Lower lobe of right lung (tissue), 2 donors: ENCODE data around the gene SLC6A6. TPM values are rescaled to one million over a fixed set of nuclear protein-coding genes. Genes with fewer than 3 reads are reported as not detected.

ENCODE experiments used
- ATAC-seq, 2 donors: fragments of 200-7000 bp; cut with Tn5 transposase; one replicate each; pipeline ENCODE4 v1.9.1; 2020 to 2022; ENCODE audit warnings: mild to moderate bottlenecking in 2 of 2, moderate library complexity in 2 of 2
- DNase-seq: peaks from one replicate; pipeline ENCODE4 v3.0.0-alpha.2; 2020
- H3K27ac ChIP-seq: fragments of 200-600 bp; one replicate; pipeline ENCODE4 v1.8.0; 2022
- H3K27me3 ChIP-seq: fragments of 200-600 bp; one replicate; pipeline ENCODE4 v1.8.0; 2022; ENCODE audit warnings: low read depth
- H3K36me3 ChIP-seq: fragments of 200-600 bp; one replicate; pipeline ENCODE4 v1.8.0; 2022; ENCODE audit warnings: mild to moderate bottlenecking
- H3K4me1 ChIP-seq: fragments of 200-600 bp; one replicate; pipeline ENCODE4 v1.8.0; 2022
- H3K4me3 ChIP-seq: fragments of 200-600 bp; one replicate; pipeline ENCODE4 v1.8.0; 2022; ENCODE audit warnings: mild to moderate bottlenecking
- H3K9me3 ChIP-seq: fragments of 200-600 bp; one replicate; pipeline ENCODE4 v1.8.0; 2022
- intact Hi-C: fragments of 100-400 bp; cut with DNase I; formaldehyde crosslinking; loops from one replicate; pipeline ENCODE4 v1.11.0; 2022
- total RNA-seq: library from RNA; stranded (reverse); fragmentation: NEBNext Ultra II Directional; extraction: Animal tissue kit (Norgen Biotek cat#: 25700); gene quantifications from one replicate; pipeline ENCODE4 v1.2.1, GENCODE V29; 2021
- TF ChIP-seq, protein P1 (sequence below): fragments of 200-600 bp; IDR thresholded peaks from one replicate; pipeline ENCODE4 v1.8.0; 2022; ENCODE audit warnings: antibody characterized with exemption, mild to moderate bottlenecking
- donor health status: DM: no; HTN: yes; CAD: no; lungs with severe emphysema.

Gene SLC6A6
- total RNA-seq, 1 donor from 2014 or later: 84.0 TPM

DNA sequence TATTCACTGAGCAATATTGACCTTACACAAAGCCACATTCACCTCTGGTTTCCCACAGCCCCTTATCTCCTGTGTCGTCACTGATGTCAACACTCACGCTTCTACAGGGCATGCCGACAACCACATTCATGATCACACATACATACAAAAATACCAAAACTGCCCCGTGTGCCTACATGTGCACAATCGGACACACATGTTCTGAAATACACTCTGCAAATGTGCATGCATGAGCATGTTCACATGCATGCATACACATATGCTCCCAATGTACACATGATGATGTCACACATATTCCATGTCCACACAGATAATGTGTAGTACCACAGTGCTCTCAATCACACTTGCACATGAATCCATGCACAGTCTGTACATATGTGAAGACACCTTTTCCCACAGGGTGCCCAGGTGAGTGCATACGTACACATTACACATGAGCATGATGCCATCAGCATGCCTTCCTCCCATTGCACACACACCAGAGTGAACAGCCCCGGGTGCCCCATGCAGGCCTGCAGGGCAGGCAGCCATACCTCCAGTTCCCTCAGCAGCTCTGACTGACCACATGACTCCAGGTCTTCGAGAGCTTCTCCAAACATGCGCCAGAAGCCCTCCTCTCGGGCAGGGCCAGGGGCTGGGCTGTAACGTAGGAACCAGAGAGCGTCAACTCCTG, 100.8 kb downstream of the SLC6A6 start:
- TF ChIP-seq, protein P1, sequence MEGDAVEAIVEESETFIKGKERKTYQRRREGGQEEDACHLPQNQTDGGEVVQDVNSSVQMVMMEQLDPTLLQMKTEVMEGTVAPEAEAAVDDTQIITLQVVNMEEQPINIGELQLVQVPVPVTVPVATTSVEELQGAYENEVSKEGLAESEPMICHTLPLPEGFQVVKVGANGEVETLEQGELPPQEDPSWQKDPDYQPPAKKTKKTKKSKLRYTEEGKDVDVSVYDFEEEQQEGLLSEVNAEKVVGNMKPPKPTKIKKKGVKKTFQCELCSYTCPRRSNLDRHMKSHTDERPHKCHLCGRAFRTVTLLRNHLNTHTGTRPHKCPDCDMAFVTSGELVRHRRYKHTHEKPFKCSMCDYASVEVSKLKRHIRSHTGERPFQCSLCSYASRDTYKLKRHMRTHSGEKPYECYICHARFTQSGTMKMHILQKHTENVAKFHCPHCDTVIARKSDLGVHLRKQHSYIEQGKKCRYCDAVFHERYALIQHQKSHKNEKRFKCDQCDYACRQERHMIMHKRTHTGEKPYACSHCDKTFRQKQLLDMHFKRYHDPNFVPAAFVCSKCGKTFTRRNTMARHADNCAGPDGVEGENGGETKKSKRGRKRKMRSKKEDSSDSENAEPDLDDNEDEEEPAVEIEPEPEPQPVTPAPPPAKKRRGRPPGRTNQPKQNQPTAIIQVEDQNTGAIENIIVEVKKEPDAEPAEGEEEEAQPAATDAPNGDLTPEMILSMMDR: no peak
- DNase-seq: no peak
- intact Hi-C loops: no loop called here
- no peak for ATAC-seq
- Histone ChIP-seq H3K36me3 (no peaks in the 10 kb centered on the region), H3K27me3 (no peaks in the 10 kb centered on the region), H3K4me1 (no peaks in the 10 kb centered on the region), H3K27ac (no peak overlapping the region), H3K9me3 (peaks cover 20% of the 10 kb centered on the region), H3K4me3 (no peak overlapping the region)

DNA sequence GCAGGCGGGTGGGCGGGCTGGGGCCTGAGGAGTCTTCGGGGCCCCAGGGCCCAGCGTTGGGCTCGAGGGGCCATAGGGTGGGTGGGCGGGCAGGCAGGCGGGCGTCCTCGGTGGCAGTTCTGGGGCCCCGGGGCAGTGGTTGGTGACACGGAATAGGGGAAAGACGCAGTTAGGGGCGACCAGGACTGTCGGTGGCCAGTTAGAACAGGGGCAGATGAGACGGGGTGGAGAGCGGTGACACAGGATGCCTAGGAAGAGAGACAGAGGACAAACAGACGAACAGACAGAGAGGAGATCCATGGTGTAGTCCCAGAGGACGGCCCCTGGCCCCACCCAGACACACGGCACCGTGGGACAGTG, 101.3 kb downstream of the SLC6A6 start:
- intact Hi-C loops: no loop called here
- Histone ChIP-seq H3K4me1 (no peaks in the 10 kb centered on the region), H3K36me3 (no peaks in the 10 kb centered on the region), H3K4me3 (no peak overlapping the region), H3K27me3 (no peaks in the 10 kb centered on the region), H3K9me3 (peaks cover 20% of the 10 kb centered on the region), H3K27ac (no peak overlapping the region)
- no peak for ATAC-seq
- DNase-seq: no peak
- TF ChIP-seq, protein P1: no peak

DNA sequence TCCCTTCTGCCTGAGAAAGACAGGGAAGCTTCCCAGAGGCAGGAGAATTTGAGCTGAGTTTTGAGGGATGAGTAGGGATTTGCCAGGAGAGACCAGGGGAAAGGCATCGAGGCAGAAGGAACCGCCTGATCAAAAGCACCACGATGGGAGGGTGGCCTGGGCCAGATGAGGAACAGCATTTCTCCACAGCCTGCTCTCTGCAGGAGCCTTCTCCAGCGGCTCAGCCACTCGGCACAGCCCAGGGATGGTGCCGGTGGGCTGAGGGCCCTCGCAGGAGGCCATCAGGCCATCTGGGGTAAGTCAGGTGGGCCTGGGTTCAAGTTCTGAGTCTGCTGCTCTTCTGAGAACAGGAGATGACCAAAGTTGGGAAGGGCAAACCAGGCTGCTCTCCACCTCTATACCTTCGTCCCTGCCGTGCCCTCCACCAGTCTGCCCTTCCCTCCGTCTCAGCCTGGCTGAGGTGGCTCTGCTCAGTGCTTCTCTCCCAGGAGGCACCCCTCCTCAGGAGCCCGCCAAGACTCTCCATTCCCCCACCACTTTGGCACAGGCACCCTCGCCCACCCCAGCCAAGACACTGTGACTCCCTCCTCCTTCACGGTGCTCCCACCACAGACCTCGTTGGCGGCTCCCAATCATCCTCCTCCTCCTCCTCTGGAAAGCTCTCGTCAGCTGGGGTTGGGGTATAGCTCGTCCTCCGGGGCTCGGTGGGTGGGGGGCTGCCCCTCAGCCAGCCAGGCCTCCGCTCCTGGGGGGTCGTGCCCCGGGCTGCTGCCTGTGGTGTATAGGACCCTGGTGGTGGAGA, 102.8 kb downstream of the SLC6A6 start:
- ATAC-seq: no peak
- TF ChIP-seq, protein P1: no peak
- intact Hi-C loops: no loop called here
- H3K27ac ChIP-seq: no peak overlapping the region
- H3K27me3 ChIP-seq: no peaks in the 10 kb centered on the region
- no peaks in the 10 kb centered on the region for H3K4me1 ChIP-seq
- no peak overlapping the region for H3K4me3 ChIP-seq
- H3K9me3 ChIP-seq: peaks cover 20% of the 10 kb centered on the region
- no peak for DNase-seq
- H3K36me3 ChIP-seq: no peaks in the 10 kb centered on the region

DNA sequence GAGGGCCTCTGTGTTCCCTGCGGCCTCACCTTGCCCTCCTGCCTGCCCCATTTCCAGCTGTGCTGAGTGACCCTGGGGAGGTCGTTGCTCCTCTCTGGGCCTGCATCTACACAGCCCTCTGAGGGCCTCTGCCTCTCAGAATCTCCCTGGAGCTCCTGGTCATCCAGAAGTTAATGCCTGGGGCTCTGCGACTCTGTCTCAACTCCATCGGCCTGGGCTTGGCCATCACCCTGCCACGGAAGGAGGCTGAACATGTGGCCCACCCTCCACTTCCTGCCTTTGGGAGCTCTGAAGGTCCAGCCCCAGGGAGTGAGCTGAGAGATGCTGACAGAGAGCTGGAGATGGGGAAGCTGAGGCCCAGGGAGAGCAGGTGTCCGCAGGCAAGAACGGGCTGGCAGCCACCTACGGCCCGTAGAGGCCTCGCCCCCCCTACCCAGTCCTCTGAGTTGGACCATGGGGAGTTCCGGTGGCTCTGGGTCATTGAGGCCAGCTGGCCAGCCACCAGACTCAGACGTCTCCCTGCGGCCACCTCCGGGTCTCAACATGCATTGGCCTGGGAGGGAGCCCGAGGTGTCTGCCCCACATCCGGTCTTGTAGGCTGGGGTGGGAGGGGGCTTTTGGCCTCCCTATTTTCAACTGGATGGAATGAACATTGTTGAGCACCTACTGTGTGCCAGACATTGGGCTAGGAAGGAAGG, 103.5 kb downstream of the SLC6A6 start:
- DNase-seq (no peak), ATAC-seq (no peak)
- H3K4me3 ChIP-seq: no peak overlapping the region
- intact Hi-C loops: no loop called here
- no peaks in the 10 kb centered on the region for H3K36me3 ChIP-seq
- H3K27ac ChIP-seq: no peak overlapping the region
- peaks cover 19% of the 10 kb centered on the region for H3K9me3 ChIP-seq
- TF ChIP-seq, protein P1: no peak
- H3K4me1 ChIP-seq: no peaks in the 10 kb centered on the region
- no peaks in the 10 kb centered on the region for H3K27me3 ChIP-seq

DNA sequence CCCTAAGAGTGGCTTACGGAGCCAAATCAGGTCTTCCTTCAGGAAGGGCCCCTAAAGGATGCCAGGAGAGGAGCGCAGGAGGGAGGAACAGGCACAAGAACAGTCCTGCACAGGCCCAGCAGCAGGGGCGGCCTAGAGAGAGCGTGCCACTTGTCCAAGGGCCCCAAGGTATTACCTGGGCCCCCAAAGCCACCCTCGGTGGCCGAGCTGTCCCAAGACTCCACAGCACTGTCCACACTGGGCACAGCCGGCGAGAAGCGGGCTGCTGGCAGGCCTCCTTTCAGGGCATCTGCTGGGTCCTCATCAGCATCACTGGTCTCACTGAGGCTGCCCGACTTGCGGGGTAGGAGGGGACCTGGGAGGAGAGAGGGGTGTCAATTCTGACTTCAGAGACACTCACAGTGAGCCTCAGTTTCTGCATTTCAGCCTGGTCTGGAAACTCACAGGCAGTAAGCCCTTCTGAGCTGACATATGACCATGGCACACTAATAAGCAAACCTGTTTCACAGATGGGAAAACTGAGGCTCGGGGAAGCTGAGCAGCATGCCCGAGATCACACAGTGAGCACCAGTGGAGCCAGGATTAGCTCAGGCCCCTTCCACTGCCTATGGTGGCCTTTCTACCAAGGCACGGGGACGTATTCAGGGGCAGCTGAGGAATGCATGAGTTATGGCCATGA, 104.4 kb downstream of the SLC6A6 start:
- Histone ChIP-seq H3K4me1 (no peaks in the 10 kb centered on the region), H3K27me3 (no peaks in the 10 kb centered on the region), H3K4me3 (no peak overlapping the region), H3K27ac (no peak overlapping the region), H3K36me3 (no peaks in the 10 kb centered on the region), H3K9me3 (peaks cover 13% of the 10 kb centered on the region)
- intact Hi-C loops: no loop called here
- TF ChIP-seq, protein P1: no peak
- no peak for DNase-seq
- no peak for ATAC-seq
